NAMALWA (cell line): Measurements from ENCODE around the gene MEIOC.
"Not testable (repeated sequence)": the region's sequence is repeated elsewhere in the genome, so short reads cannot be mapped to it uniquely, and the experiment has no call there.

ENCODE experiments used
- DNase-seq: peaks from one replicate; pipeline ENCODE4 v3.0.0-alpha.2; 2015; ENCODE audit warnings: low spot score

The MEIOC gene

GRCh38 chr17:44655983-44656710, at the start of gene MEIOC:
Gene MEIOC, plus strand, starts transcription at chr17:44656468. Its CDS starts 146 bp downstream, at chr17:44656614.
- peak; percentile 78 for DNase-seq

DNA sequence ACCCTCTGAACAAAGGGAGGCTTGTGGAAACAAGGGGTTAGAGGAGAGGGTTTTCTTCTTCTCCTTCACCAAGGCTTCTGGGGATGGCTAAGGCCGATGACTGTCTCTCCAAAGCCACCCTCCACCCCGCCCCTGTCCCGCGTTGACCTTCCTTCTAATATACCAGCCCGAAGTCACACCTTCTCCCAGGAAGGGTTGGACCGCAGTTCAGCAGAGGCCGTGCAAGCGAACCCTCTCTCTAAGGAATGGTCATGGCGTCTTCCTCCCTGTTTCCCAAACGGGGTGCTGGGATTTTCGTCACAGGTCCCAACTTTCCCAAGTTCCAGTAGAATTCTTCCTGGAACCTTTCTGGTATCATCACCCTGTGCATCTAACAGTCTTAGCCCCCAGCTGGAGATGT, 49.6 kb upstream of the MEIOC start:
- no peak for DNase-seq

DNA sequence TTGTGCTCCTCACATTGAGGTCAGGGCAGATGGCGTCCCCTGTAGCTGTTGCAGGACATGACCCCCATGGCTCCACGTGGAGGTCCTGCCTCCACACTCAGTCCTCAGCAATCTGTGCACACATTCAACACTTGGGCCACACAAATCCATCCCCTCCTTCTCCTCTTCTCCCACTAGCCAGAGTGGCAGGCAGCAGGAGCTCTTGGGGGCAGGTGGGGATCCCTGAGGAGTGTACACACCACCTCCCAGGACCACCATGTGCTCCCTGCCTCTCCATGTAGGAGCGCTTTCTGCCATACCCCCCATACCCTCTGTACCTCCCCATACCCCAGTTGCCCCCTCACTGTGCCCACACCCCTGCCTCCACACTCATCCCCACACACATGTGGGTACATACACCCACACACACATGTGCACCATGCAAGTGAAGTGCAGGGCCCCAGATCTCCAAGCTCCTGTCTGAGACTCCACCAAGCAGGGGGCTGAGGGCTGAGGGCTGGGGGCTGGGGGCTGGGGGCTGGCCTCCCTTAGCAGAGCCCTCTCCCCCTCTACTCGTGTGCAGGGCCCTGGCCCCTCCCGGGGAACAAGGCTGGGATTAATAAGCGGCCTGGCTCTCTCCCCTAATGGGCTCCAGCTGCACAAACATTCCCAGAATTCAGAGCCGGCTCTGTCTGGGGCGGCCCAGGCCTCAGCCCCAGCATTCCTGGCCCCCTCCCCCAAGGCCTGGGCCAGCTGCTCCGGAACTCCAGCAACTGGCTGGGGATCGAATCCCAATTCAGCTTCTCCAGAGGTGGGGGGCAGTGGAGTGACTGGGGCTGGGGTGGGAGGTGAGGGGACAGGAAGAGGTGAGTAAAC, 48.2 kb upstream of the MEIOC start:
- no peak for DNase-seq

- no peak for DNase-seq
These were observed 47.4 kb upstream of the MEIOC start for GRCh38 chr17:44608727-44609435.

- no peak for DNase-seq
These were observed 45.9 kb upstream of the MEIOC start for GRCh38 chr17:44610331-44610730.

DNA sequence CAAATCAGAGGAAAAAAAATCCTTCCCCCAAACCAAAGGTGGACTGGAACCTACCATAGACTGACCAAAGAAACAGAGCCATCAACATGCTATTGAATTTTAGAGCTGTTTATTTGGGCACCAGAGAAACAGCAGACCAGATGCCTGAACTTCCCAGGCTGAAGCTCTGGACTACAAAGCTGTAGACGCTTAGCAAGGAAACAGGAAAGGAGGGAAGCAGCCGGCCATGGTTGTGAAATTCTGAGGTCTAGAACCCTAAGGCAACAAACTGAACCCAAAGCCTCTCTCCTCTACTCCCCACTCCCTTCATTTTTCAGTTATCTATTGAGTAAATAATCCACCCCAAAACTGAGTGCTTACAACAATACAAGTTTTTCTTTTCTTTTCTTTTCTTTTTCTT, 45.4 kb upstream of the MEIOC start:
- no peak for DNase-seq

GRCh38 chr17:44614862-44615261, 41.4 kb upstream of the MEIOC start:
- no peak for DNase-seq

DNA sequence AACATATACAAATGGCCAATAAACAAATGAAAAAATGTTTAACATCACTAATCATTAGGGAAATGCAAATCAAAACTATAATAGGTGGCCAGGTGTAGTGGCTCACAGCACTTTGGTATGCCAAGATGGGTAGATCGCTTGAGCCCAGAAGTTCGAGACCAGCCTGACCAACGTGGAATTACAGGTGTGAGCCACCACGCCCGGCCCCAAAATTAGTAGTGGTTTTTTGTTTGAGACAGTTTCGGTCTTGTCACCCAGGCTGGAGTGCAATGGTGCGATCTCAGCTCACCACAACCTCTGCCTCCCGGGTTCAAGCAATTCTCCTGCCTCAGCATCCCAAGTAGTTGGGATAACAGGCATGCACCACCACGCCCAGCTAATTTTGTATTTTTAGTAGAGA, 37.6 kb upstream of the MEIOC start:
- not testable (repeated sequence) for DNase-seq

- DNase-seq: no peak
These were observed 33.1 kb upstream of the MEIOC start for GRCh38 chr17:44623070-44623725.

DNA sequence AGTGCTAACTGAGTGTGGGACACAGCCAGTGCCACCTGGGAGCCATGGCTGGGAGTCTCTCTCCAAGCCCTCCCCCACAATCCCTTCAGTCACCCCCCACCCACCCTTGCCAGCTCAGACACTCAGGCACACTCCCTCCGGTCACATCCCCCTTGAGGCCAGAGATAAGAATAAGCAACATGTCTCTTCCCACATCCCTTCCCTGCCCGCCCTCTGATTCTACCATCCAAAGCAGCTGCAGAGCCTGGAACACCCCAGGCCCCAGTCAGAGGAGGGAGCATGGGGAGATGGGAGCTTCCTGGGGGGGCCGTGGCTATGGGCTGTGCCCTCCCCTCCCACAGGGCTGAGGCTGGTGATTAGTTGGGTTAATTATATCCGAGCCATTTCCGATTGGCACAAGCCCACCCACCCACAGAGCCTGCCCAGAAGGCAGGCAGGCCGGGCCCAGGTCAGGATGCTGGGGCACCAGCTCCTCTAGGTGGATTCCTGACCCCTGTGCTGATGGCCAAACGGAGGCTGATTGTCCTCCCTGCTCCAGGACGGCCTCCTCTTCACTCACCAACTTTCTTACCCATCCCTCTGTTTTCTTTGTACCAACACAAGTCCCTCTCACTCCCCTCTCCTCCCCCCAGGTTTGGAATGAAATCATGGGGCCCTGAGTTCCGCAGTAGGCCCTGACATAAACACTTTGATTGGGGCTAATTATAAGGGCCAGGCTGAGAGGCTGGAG, 28.6 kb upstream of the MEIOC start:
- no peak for DNase-seq

GRCh38 chr17:44628243-44629188, 27.8 kb upstream of the MEIOC start:
- peak; percentile 76 for DNase-seq

- DNase-seq: no peak
These were observed 27.0 kb upstream of the MEIOC start for GRCh38 chr17:44629314-44629713.

- no peak for DNase-seq
These were observed 25.6 kb upstream of the MEIOC start for GRCh38 chr17:44630703-44631102.

DNA sequence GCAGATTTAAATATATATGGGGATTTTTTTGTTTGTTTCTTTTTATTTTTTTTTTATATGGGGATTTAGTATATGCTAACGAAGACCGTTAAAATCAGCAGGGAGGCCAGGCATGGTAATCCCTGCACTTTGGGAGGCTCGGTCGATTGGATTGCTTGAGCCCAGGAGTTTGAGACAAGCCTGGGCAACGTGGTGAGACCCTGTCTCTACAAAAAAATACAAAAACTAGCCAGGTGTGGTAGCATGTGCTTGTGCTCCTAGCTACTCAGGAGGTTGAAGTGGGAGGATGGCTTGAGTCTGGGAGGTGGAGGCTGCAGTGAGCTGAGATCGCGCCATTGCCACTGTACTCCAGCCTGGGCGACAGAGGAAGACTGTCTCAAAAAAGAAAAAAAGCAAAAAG, 22.3 kb upstream of the MEIOC start:
- no peak for DNase-seq

- DNase-seq: not testable (repeated sequence)
These were observed 21.9 kb upstream of the MEIOC start for GRCh38 chr17:44634401-44634800.

- DNase-seq: peak; percentile 59
These were observed 19.7 kb upstream of the MEIOC start for GRCh38 chr17:44636562-44636961.

DNA sequence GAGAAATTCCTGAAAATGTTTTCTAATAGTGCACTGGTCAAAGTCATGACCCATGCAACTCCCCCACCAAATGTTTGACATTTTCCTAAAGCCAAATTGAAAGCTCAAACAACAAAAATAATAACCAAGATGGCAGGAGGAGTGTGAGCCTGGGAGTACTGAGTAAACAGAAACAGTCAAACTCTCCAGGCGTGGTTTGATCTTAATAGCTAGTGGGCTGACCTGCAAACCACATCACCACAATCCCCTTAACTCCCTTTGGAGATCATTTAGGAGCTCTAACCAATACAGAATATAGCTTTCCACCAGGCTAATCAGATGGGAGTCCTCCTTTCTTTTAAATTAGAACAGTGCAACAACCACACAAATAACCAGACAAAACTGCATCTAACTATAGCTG, 19.2 kb upstream of the MEIOC start:
- DNase-seq: no peak

DNA sequence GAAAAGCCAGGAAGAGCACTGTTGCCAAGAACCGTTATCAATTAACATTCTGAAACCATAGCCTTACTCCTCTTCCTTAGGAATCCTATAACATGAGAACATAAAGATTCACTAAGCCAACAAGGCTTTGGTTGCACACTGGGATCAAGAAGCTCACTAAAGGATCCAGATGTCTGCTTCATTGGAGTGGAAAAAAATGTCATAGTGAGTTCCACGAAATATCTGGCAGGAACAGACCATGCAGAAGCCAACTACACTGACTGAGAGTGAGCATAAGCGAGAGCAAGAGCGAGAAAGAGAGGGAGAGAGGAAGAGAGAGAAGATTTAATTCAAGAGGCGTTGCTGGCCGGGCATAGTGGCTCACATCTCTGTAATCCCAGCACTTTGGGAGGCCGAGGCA, 13.4 kb upstream of the MEIOC start:
- no peak for DNase-seq

DNA sequence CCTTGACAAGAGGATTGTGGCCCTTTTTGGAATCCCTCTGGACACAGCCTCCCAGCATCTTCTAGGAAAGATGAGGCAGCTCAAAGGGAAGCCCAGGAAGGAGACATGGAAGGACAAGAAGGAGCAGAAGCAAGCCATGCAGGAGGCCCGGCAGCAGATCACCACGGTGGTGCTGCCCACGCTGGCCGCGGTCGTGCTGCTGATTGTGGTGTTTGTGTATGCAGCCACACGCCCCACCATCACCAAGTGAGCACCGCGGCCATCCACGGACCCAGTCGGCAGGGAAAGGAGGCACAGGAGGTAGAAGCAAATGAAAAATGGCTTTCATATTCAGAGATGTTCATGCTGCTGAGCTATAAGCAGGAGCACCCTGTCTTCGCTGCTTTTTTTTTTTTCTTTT, 10.9 kb upstream of the MEIOC start:
- DNase-seq: no peak

GRCh38 chr17:44646280-44646679, 10.0 kb upstream of the MEIOC start:
- DNase-seq: no peak
